ENCODE data around the gene NME1.

DNA sequence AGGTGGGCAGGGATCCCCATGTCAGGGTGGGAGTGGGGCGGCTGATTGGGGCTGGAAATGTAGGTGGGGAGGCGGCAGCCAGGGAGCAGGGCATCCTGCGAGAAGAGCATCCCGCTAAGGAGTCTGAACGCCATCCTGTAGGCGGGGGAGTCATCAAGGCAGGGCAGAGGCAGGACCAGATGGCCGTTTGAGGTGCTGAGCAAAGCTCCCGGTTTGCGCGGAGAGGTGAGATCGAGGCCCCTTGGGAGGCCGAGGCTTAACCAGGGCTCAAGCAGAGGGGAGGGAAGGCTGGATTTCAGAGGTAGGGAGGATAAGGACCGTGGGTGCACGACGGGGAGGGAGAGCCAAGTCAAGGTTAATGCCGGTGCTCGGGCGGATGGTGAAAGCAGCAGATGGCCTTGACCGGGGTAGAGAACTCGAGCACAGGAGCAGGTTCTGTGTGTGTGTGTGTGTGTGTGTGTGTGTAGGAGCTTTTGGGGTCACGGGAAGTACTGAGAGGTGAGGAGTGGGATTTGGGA lies 12.4 kb downstream of the NME1 start:
- no peak for TF ChIP-seq CTCF (IDR thresholded peaks at IDR 0.05)
- peak in 1 of 2 donors; percentile 86 for TF ChIP-seq POLR2A (IDR thresholded peaks at IDR 0.05)

Data from Peyer's patch (tissue), 4 donors.